HPDE6-E6E7 (cell line): ENCODE measurements around the gene PROCA1.

ENCODE experiments used
- DNase-seq: peaks from one replicate; pipeline ENCODE4 v3.0.0; 2011; ENCODE audit warnings: missing footprints; ENCODE audit errors: extremely low spot score

The PROCA1 gene

GRCh38 chr17:28711723-28712031 lies at the start of gene PROCA1:
Gene PROCA1, minus strand, starts transcription at chr17:28711888. Its CDS starts 228 bp downstream, at chr17:28711660.
- DNase-seq, result no peak

GRCh38 chr17:28760601-28761562 lies 49.2 kb upstream of the PROCA1 start:
- no peak for DNase-seq

GRCh38 chr17:28759256-28759865 lies 47.7 kb upstream of the PROCA1 start:
- no peak for DNase-seq

- no peak for DNase-seq
Observed at GRCh38 chr17:28758411-28759121, 46.9 kb upstream of the PROCA1 start.

GRCh38 chr17:28756049-28756804 lies 44.5 kb upstream of the PROCA1 start:
- DNase-seq, result no peak

- no peak for DNase-seq
Observed at GRCh38 chr17:28755486-28755885, 43.8 kb upstream of the PROCA1 start.

- DNase-seq, result no peak
Observed at GRCh38 chr17:28751600-28752366, 40.1 kb upstream of the PROCA1 start.

- no peak for DNase-seq
Observed at GRCh38 chr17:28750178-28751047, 38.7 kb upstream of the PROCA1 start.

GRCh38 chr17:28749516-28750177 lies 38.0 kb upstream of the PROCA1 start:
- no peak for DNase-seq

GRCh38 chr17:28748852-28749515 lies 37.3 kb upstream of the PROCA1 start:
- no peak for DNase-seq

- DNase-seq, result no peak
Observed at GRCh38 chr17:28747801-28748750, 36.4 kb upstream of the PROCA1 start.

GRCh38 chr17:28747051-28747691 lies 35.5 kb upstream of the PROCA1 start:
- DNase-seq, result no peak

GRCh38 chr17:28746611-28747050 lies 34.9 kb upstream of the PROCA1 start:
- DNase-seq, result no peak

GRCh38 chr17:28745786-28746411 lies 34.2 kb upstream of the PROCA1 start:
- DNase-seq, result no peak

GRCh38 chr17:28744972-28745785 lies 33.5 kb upstream of the PROCA1 start:
- no peak for DNase-seq
